Endothelial cell of umbilical vein (primary cell): ENCODE measurements around the gene PAFAH2.

Source experiments
- EZH2 ChIP-seq: IDR thresholded peaks from 2 replicates; pipeline ENCODE4 v1.6.1; 2012; ENCODE audit warnings: borderline replicate concordance, low read depth, mild to moderate bottlenecking, moderate library complexity, low read length, inconsistent platforms; ENCODE audit not compliant: severe bottlenecking
- FOS ChIP-seq: IDR thresholded peaks from 2 replicates; pipeline ENCODE4 v1.6.1; 2011; ENCODE audit warnings: mild to moderate bottlenecking, low read length, moderate library complexity, borderline replicate concordance; ENCODE audit not compliant: insufficient read depth
- GATA2 ChIP-seq: IDR thresholded peaks from 2 replicates; pipeline ENCODE4 v1.7.0; 2011; ENCODE audit warnings: low read depth, mild to moderate bottlenecking, moderate library complexity, mixed read lengths, low read length; ENCODE audit not compliant: insufficient read length, insufficient read depth
- JUN ChIP-seq: IDR thresholded peaks from 2 replicates; pipeline ENCODE4 v1.6.1; 2011; ENCODE audit warnings: borderline replicate concordance, low read depth; ENCODE audit not compliant: insufficient read length, insufficient read depth
- MAX ChIP-seq: IDR thresholded peaks from 2 replicates; pipeline ENCODE4 v1.6.1; 2011; ENCODE audit not compliant: insufficient read depth, insufficient read length
- MYC ChIP-seq: IDR thresholded peaks from one replicate; pipeline ENCODE4 v1.6.1; 2011; ENCODE audit warnings: mild to moderate bottlenecking, low read depth, low read length
- POLR2A ChIP-seq: IDR thresholded peaks from 2 replicates; pipeline ENCODE4 v1.6.1; 2012; ENCODE audit warnings: low read depth, mild to moderate bottlenecking, control low read depth, low read length
- POLR2AphosphoS5 ChIP-seq: IDR thresholded peaks from 2 replicates; pipeline ENCODE4 v1.6.1; 2012; ENCODE audit warnings: low read depth, mild to moderate bottlenecking, control low read depth, low read length, moderate library complexity; ENCODE audit not compliant: insufficient read depth
- TF ChIP-seq, protein P1 (sequence below), 2 donors: IDR thresholded peaks; 1 replicate in 1 of 2; 2 replicates in 1 of 2; pipeline ENCODE4 v1.5.1; 2011; ENCODE audit warnings: low read length in 2 of 2, mild to moderate bottlenecking in 2 of 2, moderate library complexity in 2 of 2, control low read depth in 1 of 2, inconsistent platforms in 1 of 2, low read depth in 1 of 2; ENCODE audit not compliant: insufficient read depth in 1 of 2; ENCODE audit errors: extremely low read depth in 1 of 2

DNA sequence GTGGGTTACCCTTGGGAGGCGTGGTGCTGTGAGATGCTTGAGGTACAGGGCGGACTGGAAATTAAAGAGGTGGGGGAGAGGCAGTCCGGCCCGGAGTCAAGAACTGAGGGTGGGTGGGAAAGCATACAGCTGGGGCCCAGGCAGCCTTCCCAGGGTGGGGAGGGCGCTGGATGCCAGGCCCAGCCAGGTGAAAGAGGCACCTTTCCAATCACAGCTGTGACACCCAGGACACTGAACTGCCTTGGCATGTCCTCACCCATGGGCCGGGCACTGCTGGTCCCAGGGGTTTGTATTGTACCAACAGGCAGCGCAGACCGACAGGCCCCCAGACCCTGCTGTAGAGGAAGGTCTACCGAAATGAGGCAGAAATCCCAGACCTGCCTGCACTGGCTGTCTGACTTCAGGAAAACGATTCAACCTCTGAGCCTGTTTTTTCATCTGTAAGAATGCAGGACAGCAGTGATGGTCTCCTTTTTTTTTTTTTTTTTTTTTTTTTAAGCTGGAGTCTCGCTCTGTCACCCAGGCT is 39.0 kb upstream of the PAFAH2 start:
- TF ChIP-seq, protein P1, sequence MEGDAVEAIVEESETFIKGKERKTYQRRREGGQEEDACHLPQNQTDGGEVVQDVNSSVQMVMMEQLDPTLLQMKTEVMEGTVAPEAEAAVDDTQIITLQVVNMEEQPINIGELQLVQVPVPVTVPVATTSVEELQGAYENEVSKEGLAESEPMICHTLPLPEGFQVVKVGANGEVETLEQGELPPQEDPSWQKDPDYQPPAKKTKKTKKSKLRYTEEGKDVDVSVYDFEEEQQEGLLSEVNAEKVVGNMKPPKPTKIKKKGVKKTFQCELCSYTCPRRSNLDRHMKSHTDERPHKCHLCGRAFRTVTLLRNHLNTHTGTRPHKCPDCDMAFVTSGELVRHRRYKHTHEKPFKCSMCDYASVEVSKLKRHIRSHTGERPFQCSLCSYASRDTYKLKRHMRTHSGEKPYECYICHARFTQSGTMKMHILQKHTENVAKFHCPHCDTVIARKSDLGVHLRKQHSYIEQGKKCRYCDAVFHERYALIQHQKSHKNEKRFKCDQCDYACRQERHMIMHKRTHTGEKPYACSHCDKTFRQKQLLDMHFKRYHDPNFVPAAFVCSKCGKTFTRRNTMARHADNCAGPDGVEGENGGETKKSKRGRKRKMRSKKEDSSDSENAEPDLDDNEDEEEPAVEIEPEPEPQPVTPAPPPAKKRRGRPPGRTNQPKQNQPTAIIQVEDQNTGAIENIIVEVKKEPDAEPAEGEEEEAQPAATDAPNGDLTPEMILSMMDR (IDR thresholded peaks at IDR 0.05; ENCODE audit: extremely low read depth in 1 of 2, insufficient read depth in 1 of 2, low read depth in 1 of 2, low read length in 2 of 2) = no peak
- TF ChIP-seq POLR2A (no peak), MAX (no peak), POLR2AphosphoS5 (no peak), EZH2 (no peak), FOS (no peak), GATA2 (no peak), MYC (no peak), JUN (no peak)
